Jurkat, Clone E6-1 (cell line): ENCODE measurements around the gene CDC16.
"Not testable (repeated sequence)": the region's sequence is repeated elsewhere in the genome, so short reads cannot be mapped to it uniquely, and the experiment has no call there.

Source experiments
- DNase-seq: peaks from one replicate; pipeline ENCODE4 v3.0.0-alpha.2; 2011; ENCODE audit warnings: low read depth, low spot score
- H3K4me3 ChIP-seq: 2 replicates; pipeline ENCODE4 v1.5.1; 2011; ENCODE audit warnings: mild to moderate bottlenecking, low read length, control low read depth, moderate library complexity

CDC16 gene

GRCh38 chr13:114257014-114257413 lies 22.3 kb downstream of the CDC16 start:
- no peak overlapping the region for H3K4me3 ChIP-seq
- DNase-seq = no peak

GRCh38 chr13:114258589-114258988 lies 23.9 kb downstream of the CDC16 start:
- no peak overlapping the region for H3K4me3 ChIP-seq
- DNase-seq = no peak

DNA sequence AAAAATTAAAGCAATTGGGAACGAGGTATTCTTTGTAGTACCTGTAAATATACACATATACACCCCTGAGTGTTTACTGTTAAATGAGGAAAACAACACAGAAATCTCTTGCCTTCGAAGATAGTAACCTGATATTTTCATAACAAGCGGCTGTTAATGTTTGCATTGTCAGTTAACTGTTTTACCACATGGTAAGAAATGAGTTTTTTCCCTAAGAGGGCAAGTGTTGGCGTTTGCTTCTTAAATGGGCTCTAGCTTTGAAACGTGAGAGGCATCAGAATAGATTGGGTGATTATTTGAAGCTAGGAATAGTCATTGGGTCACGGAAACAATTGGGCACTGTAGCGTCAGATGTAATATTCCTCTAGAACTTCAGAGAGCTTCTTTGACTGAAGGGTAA lies 24.7 kb downstream of the CDC16 start:
- DNase-seq = no peak
- no peak overlapping the region for H3K4me3 ChIP-seq

- DNase-seq = no peak
- H3K4me3 ChIP-seq = no peak overlapping the region
Observed at GRCh38 chr13:114259974-114260373, 25.3 kb downstream of the CDC16 start.

GRCh38 chr13:114260814-114261213 lies 26.1 kb downstream of the CDC16 start:
- no peak for DNase-seq

DNA sequence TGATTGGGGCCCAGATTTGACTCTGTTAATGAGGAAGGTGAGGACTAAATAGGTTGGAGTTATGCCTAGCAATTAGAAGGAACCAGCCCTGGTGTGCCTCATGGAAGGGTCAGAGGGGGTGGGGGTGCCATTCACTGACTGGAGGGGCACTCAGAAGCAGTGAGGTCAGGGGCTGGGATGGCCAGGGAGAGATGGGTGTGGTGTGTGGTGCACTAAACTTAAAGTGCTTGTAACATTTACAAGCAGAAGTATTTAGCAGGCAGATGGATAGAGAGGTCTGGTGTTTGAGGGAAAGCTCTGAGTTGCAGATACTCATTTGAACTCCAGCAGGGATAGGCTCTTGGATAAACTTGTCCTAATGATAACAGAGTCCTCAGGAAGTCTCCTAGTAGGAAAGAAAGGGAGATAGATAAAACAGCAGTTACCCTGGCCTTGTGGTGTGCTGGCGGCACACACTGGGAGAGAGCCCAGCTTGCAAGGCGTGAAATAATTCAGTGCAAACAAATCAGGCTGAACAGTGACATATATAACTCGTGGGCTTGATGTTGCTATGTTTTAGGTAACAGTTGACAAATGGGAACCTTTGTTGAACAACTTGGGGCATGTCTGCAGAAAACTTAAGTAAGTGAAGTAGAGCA lies 26.8 kb downstream of the CDC16 start:
- no peak overlapping the region for H3K4me3 ChIP-seq
- no peak for DNase-seq

More at GRCh38 chr13:114260814-114261213, 26.1 kb downstream of the CDC16 start:
- no peak overlapping the region for H3K4me3 ChIP-seq

DNA sequence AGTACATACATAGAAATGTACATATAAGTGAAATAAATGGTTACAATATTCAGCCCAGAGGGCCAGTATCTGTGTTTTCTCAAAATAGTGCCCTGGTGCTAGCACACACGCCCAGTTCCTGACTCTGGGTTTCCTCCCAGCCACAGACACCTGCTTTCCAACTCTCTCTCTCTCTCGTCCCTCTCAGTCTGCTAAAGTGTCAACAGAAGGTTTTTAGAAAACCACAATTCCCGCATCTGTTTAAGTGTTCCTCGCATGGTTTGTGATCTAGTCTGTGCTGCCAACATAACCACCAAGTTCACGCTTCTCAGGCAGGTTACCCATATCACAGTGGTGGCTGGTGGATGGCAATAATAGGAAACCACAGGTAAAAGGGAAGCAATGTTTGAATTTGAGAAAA lies 28.9 kb downstream of the CDC16 start:
- no peak overlapping the region for H3K4me3 ChIP-seq
- peak; percentile 91 for DNase-seq

DNA sequence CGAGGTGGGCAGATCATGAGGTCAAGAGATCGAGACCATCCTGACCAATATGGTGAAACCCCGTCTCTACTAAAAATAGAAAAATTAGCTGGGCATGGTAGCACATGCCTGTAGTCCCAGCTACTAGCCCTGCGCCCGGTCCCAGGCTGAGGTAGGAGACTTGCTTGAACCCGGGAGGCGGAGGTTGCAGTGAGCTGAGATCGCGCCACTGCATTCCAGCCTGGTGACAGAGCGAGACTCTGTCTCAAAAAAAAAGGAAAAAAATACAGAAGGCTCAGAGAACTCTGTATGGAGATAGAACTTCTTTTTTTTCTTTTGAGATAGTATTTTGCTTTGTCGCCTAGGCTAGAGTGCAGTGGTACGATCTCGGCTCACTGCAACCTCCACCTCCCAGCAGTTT lies 29.6 kb downstream of the CDC16 start:
- DNase-seq, H3K4me3 ChIP-seq: not testable (repeated sequence)

DNA sequence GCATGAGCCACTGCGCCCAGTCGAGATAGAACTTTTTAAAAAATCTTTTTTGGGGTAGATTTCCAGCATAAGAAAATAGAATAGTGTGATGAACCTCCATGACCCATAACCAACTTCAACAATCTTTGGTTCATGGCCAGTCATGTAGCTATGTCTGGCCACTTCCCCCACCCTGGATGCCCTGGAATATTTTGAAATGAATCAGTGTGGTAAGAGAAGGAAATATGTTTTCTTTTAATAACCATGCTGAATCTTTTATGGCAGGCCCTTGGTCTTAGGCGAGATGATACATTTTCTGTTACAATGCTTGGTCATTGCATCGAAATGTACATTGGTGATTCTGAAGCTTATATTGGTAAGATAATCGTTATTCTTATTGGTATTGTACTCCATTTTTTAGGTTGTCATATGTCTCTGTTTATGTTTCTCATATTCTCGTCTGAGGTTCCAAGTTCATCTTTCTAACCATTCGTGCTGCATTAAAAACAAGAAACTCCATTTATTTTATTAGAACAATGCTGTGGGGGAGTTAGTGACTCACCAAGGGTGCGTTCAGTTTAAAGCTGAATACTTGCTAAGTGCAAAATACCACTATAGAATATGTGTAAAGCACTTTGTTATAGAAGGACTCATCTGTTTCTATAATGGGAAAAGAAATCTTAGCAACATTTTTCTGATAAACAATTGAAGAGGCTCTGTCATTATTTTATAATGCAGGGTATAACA lies 30.4 kb downstream of the CDC16 start:
- no peak overlapping the region for H3K4me3 ChIP-seq
- no peak for DNase-seq

DNA sequence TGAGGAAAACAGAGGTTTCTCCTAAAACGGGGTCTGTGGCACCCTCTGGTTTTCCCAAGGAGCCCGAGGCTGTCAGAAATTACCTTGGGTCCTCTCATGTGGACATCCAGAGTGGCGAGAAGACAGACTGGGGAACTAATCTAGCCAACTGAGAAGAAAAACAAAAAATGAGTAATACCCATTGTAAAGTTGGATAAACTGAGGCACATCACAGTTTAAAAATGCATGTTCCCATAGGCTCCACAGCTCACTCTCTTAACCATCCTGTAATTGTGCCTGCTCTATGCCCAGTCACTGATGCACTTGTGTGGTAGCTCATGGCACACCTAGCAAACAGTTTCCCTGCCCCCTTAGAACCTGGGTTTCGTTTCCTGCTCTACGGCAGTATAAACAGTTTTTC lies 31.5 kb downstream of the CDC16 start:
- no peak for DNase-seq
- H3K4me3 ChIP-seq = no peak overlapping the region

DNA sequence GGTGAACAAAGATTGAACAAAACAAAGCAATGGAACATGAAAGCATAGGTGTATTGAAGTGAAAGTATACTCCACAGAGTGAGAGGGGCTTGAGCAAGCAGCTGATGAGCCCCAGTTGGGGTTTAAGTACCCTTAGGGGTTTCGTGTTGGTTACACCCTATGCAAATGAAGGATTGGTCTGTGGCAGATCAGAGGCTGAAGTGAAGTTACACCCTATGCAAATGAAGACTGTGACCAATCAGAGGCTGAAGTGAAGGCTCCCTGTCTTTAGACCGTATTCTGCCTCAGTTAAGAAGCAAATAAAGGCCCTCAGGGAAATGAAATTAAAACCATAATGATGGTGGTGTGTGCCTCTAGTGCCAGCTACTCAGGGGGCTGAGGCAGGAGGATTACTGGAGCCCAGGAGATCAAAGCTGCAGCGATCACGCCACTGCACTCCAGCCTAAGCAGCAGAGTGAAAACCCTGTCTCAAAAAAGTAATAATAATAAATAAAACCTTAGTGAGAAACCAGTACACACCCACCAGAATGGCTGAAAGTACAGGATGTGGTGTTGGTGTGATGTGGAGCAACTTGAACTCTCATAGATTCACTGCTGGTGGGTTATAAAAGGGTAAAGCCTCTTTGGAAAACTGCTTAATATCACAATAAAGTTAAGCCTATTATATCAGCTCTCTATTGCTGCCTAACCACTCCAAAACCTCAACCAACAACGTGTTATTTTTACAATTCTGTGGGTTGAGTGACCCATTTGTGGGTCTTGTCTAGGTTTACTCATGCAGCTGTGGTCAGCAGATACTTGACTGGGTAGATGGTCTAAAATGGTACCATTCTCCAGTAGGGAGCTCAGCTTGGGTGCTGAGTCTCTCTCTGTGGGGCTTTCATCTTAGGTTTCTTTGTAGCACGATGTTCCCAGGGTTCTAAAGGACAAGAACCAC lies 33.9 kb downstream of the CDC16 start:
- H3K4me3 ChIP-seq = no peak overlapping the region
- DNase-seq = peak; percentile 41

DNA sequence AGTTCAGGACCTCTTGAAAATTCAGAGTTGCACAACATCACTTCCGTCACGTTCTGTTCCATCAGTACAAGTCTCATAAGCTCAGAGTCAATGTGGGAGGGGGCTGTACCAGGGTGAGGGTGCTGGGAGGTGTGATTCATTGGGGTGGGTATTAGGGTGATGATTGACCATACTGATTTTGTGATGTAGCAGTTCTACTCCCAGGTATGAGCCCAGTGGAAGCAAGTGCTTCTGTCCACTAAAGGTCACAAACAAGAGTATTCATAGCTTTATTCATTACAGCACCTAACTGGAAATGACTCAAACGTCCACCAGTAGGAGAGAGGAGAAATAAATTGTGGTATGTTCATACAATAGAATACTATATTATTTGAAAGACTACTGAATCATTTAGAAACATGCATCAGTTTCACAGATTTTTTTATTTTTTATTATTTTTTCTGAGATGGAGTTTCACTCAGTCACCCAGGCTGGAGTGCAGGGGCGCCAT lies 34.6 kb downstream of the CDC16 start:
- no peak overlapping the region for H3K4me3 ChIP-seq
- no peak for DNase-seq

GRCh38 chr13:114272977-114273376 lies 38.3 kb downstream of the CDC16 start:
- no peak overlapping the region for H3K4me3 ChIP-seq
- no peak for DNase-seq

DNA sequence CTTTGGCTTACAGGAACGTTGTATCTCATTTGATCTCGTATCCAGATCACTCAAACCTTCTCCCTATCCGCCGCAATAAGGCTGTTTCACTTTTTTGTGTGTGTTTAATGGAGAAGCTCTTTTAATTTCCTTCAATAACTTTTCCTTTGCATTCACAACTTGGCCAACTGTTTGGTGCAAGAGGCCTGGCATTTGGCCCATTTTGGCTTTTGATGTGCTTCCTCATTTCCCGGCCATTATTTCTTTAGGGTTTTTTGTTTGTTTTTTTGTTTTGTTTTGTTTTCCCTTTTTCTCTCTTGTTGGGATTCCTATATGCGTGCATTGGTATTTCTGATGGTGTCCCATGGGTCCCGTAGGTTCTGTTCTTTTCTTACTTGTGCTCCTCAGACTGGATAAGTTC lies 40.6 kb downstream of the CDC16 start:
- H3K4me3 ChIP-seq = no peak overlapping the region
- DNase-seq = no peak

DNA sequence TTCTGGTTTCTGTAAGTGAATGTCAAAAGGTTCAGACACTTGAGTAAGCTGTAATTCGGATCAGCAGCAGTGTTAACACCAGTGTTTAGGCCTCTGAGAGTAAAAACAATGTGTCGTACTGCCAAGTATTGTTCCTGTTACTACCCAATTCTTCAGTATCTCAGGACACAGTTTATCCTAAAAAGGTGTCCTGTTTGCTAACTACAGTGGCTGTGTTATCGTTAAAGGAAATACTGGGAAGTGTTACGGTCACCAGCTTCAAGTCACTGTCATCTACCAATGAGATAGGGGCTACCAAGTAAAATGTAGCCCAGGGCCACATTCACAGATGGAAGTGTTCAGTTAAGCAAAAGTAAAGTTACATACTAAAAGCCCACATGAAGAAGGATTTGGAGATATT lies 44.4 kb downstream of the CDC16 start:
- no peak overlapping the region for H3K4me3 ChIP-seq
- no peak for DNase-seq

DNA sequence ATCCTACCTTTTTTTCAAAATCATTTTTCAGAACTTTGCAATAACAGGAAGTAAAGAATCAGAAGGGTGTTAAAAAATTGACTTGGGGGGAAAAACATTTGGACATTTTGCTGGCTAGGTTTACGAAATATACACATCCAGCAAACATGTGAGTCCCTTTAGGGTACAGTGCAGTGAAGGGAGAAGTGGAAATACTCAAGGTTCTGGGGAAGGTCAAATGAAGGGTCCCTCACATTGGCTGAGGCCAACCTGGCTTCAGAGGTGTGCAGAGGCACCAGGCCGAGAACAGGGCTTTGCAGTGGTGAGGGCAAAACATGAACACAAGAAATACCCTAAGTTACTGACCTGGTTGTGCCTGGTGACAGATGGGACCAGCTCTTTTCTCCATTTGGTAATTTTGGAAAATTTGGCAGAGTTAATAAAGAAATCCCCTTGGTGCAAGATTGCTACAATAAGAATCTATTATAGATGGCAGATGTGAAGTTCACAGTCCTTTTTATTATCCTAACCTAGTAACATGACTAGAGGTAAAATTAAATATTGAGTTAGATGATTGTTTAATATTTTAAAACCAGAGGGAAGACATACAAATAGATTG lies 45.2 kb downstream of the CDC16 start:
- H3K4me3 ChIP-seq = peak overlapping the region; percentile 80; the same call in 1 of the 2 replicates

GRCh38 chr13:114281351-114282040 lies 46.8 kb downstream of the CDC16 start, which contains the start of gene UPF3A:
Gene UPF3A (plus strand): TSS chr13:114281601. CDS start chr13:114281640, 39 bp downstream.
- DNase-seq = peak; percentile 80
- H3K4me3 ChIP-seq = peak within 1 kb of the TSS; percentile 80

More for the DNA sequence above, 45.2 kb downstream of the CDC16 start:
- no peak for DNase-seq

- peak; percentile 58 for DNase-seq
- H3K4me3 ChIP-seq = peak overlapping the region; percentile 80
Observed at GRCh38 chr13:114282041-114282670, 47.5 kb downstream of the CDC16 start.
